ENCODE results near the gene SPRR5.

- TF ChIP-seq HDAC2 (IDR thresholded peaks at IDR 0.05; ENCODE audit: borderline replicate concordance in 1 of 2, low read depth in 2 of 2, low read length in 2 of 2), result no peak
- no peak for TF ChIP-seq CTCF (IDR thresholded peaks at IDR 0.05; ENCODE audit: control extremely low read depth in 1 of 3, insufficient read depth in 1 of 3, low read depth in 1 of 3, low read length in 3 of 3)
- no peak for TF ChIP-seq RFX5 (IDR thresholded peaks at IDR 0.05; ENCODE audit: borderline replicate concordance, low read depth, low read length)
- TF ChIP-seq POLR2A (IDR thresholded peaks at IDR 0.05; ENCODE audit: control extremely low read depth in 1 of 2, low read depth in 2 of 2, low read length in 2 of 2), result no peak
- no peak for TF ChIP-seq GABPA (IDR thresholded peaks at IDR 0.05; ENCODE audit: borderline replicate concordance, insufficient read depth, low read length)
- no peak for TF ChIP-seq SIN3A (conservative IDR thresholded peaks at IDR 0.05 in 1 of 2, IDR thresholded peaks at IDR 0.05 in 1 of 2; ENCODE audit: low read depth in 1 of 2, low read length in 2 of 2)
- no peak for TF ChIP-seq EP300 (IDR thresholded peaks at IDR 0.05; ENCODE audit: borderline replicate concordance in 1 of 2, low read depth in 2 of 2, low read length in 2 of 2)
- no peak for TF ChIP-seq ZNF274 (IDR thresholded peaks at IDR 0.05; ENCODE audit: borderline replicate concordance, extremely low read depth, low read length)
- no peak for TF ChIP-seq RAD21 (IDR thresholded peaks at IDR 0.05 in 1 of 2, conservative IDR thresholded peaks at IDR 0.05 in 1 of 2; ENCODE audit: low read depth in 2 of 2, low read length in 2 of 2)
- no peak for TF ChIP-seq JUN (IDR thresholded peaks at IDR 0.05; ENCODE audit: low read depth, low read length)
- TF ChIP-seq CBX5 (IDR thresholded peaks at IDR 0.05; ENCODE audit: low read depth, low read length), result no peak
Measured at GRCh38 chr1:152983234-152983633, 36.2 kb downstream of the SPRR5 start.

Data from H1 (cell line).